Left lung (tissue), 10 donors: ENCODE data around the gene GPR3. TPM values are rescaled to one million over a fixed set of nuclear protein-coding genes. Genes with fewer than 3 reads are reported as not detected.
"Not testable (repeated sequence)": the region's sequence is repeated elsewhere in the genome, so short reads cannot be mapped to it uniquely, and the experiment has no call there.

Experiments
- ATAC-seq: fragments of 200-7000 bp; cut with Tn5 transposase; one replicate; pipeline ENCODE4 v1.9.1; 2020; ENCODE audit warnings: moderate library complexity
- DNase-seq, 4 donors: peaks; one replicate each; pipeline ENCODE4 v3.0.0-alpha.2; 2013 to 2020
- H3K27ac ChIP-seq, 2 donors: fragments of 200-600 bp; sonication (generic) in 1 of 2; one replicate each; pipeline versions ENCODE4 v1.5.0 to v1.8.0; 2020 to 2021
- H3K27me3 ChIP-seq, 2 donors: fragments of 200-600 bp; sonication (generic) in 1 of 2; one replicate each; pipeline versions ENCODE4 v1.5.0 to v1.8.0; 2020 to 2021
- H3K36me3 ChIP-seq, 2 donors: fragments of 200-600 bp; sonication (generic) in 1 of 2; one replicate each; pipeline versions ENCODE4 v1.5.0 to v1.8.0; 2020 to 2021
- H3K4me1 ChIP-seq, 2 donors: fragments of 200-600 bp; one replicate each; pipeline ENCODE4 v1.8.0; 2021
- H3K4me3 ChIP-seq, 2 donors: fragments of 200-600 bp; sonication (generic) in 1 of 2; one replicate each; pipeline versions ENCODE4 v1.5.0 to v1.8.0; 2020 to 2021; ENCODE audit warnings: mild to moderate bottlenecking in 1 of 2
- H3K9me3 ChIP-seq, 2 donors: fragments of 200-600 bp; sonication (generic) in 1 of 2; one replicate each; pipeline versions ENCODE4 v1.5.0 to v1.8.0; 2020 to 2021
- intact Hi-C, 2 donors: fragments of 100-400 bp; cut with DNase I; formaldehyde crosslinking; loops; one replicate each; pipeline versions ENCODE4 v1.11.2 to v1.14.2; 2022
- polyA plus RNA-seq, 6 donors: library from polyadenylated mRNA; unstranded; fragments of 120-200 nt; gene quantifications; one replicate each; pipeline ENCODE4 v1.2.1, GENCODE V29; 2013; ENCODE audit not compliant: insufficient read length in 6 of 6
- total RNA-seq, 2 donors: library from RNA; stranded (reverse); fragmentation: NEBNext Ultra II Directional; extraction: Animal tissue kit (Norgen Biotek cat#: 25700); gene quantifications; one replicate each; pipeline ENCODE4 v1.2.1, GENCODE V29; 2021
- TF ChIP-seq, protein P1 (sequence below), 2 donors: fragments of 200-600 bp; sonication (generic) in 1 of 2; IDR thresholded peaks; one replicate each; pipeline versions ENCODE4 v1.5.0 to v1.8.0; 2021; ENCODE audit warnings: antibody characterized with exemption in 2 of 2
- donor health status: DM: no; HTN: yes; CAD: no.
- donor health status: DM: no; HTN: no; CAD: no.

Gene GPR3
- total and polyA plus RNA-seq, 8 donors = 0.16 to 1.7 (median 0.97) TPM

DNA sequence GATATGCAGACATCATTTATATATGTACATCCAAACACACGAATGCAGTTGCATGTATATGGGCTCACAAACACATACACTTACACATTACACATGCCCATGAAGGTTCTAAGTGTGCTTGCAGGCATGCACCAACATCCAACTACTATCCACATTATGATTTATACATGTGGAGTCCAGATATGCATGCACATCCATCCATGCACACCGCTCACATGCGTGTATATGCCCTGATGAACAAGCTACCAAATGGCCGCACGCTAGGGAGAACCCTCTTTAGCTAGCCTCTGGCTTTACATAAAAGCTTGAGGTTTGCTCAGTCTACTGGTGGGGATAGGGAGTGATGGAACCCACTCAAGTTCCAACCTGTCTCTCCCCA, 8.5 kb downstream of the GPR3 start:
- Histone ChIP-seq H3K9me3 (no peaks in the 10 kb centered on the region), H3K36me3 (peaks cover 0 to 15% of the 10 kb centered on the region in 2 donors), H3K4me1 (peaks cover 26 to 56% of the 10 kb centered on the region in 2 donors), H3K4me3 (no peak overlapping the region), H3K27me3 (no peaks in the 10 kb centered on the region), H3K27ac (no peak overlapping the region)
- TF ChIP-seq, protein P1, sequence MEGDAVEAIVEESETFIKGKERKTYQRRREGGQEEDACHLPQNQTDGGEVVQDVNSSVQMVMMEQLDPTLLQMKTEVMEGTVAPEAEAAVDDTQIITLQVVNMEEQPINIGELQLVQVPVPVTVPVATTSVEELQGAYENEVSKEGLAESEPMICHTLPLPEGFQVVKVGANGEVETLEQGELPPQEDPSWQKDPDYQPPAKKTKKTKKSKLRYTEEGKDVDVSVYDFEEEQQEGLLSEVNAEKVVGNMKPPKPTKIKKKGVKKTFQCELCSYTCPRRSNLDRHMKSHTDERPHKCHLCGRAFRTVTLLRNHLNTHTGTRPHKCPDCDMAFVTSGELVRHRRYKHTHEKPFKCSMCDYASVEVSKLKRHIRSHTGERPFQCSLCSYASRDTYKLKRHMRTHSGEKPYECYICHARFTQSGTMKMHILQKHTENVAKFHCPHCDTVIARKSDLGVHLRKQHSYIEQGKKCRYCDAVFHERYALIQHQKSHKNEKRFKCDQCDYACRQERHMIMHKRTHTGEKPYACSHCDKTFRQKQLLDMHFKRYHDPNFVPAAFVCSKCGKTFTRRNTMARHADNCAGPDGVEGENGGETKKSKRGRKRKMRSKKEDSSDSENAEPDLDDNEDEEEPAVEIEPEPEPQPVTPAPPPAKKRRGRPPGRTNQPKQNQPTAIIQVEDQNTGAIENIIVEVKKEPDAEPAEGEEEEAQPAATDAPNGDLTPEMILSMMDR (IDR thresholded peaks at IDR 0.05) = no peak
- intact Hi-C loops = loop anchor here in 1 of 2 donors (5.0 to 10.0 kb wide), 2 partner anchors 206 to 264 kb away; no protein-coding TSS in a partner anchor
- DNase-seq (no peak), ATAC-seq (no peak)

GRCh38 chr1:27402349-27402754, 9.9 kb downstream of the GPR3 start:
- intact Hi-C loops = loop anchor here in 1 of 2 donors (5.0 to 10.0 kb wide), 2 partner anchors 205 to 262 kb away; no protein-coding TSS in a partner anchor
- ATAC-seq = peak; percentile 83

DNA sequence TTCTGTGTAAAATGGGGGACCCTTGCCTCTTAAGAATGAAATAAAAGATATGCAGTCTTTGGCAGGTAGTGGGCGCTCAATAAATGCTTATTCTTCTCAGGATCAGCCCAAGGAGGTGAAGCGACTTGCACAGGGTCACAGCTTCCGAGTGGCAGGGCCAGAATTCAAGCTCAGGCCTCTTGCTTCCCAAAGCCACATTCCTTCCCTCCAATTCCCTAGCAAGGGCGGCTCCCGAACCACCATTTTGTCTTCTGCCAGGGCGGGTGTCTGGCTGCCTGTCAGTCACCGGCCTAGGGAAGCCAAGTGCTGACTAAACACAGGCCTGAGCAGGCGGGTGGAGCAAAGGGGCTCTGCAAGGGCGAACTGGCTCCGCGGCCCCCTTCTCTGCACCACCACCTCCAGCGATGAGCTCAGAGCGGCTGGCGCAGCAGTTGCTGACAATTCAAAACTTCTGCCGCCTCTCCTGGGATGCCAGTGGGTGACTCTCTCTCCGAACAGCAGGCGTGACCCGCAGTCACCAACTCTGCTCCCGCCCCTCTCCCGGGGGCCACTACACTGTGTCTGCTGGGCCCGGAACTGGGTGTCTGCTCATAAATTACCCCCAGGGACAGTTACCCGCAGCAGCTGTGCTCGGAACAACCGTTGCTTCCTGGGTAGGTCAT, 10.8 kb downstream of the GPR3 start:
- peaks cover 0 to 38% of the 10 kb centered on the region in 2 donors for H3K36me3 ChIP-seq
- H3K4me3 ChIP-seq = no peak overlapping the region
- TF ChIP-seq, protein P1 (IDR thresholded peaks at IDR 0.05) = no peak
- intact Hi-C loops = loop anchor here in 1 of 2 donors (5.0 to 10.0 kb wide), 2 partner anchors 204 to 262 kb away; no protein-coding TSS in a partner anchor
- DNase-seq = peak in 2 of 4 donors; percentile 62 to 79
- no peaks in the 10 kb centered on the region for H3K27me3 ChIP-seq
- H3K9me3 ChIP-seq = no peaks in the 10 kb centered on the region
- peak; percentile 40 for ATAC-seq
- peaks cover 26 to 56% of the 10 kb centered on the region in 2 donors for H3K4me1 ChIP-seq
- peak overlapping the region; percentile 59 to 60 for H3K27ac ChIP-seq

More at GRCh38 chr1:27402349-27402754, 9.9 kb downstream of the GPR3 start:
- Histone ChIP-seq H3K27ac (peak overlapping the region; percentile 59 to 60), H3K4me3 (no peak overlapping the region), H3K27me3 (no peaks in the 10 kb centered on the region), H3K4me1 (peaks cover 26 to 56% of the 10 kb centered on the region in 2 donors), H3K36me3 (peaks cover 0 to 29% of the 10 kb centered on the region in 2 donors), H3K9me3 (no peaks in the 10 kb centered on the region)
- peak in 3 of 4 donors; percentile 69 to 88 (median 86) for DNase-seq
- TF ChIP-seq, protein P1 (IDR thresholded peaks at IDR 0.05) = peak; percentile 34 to 52

DNA sequence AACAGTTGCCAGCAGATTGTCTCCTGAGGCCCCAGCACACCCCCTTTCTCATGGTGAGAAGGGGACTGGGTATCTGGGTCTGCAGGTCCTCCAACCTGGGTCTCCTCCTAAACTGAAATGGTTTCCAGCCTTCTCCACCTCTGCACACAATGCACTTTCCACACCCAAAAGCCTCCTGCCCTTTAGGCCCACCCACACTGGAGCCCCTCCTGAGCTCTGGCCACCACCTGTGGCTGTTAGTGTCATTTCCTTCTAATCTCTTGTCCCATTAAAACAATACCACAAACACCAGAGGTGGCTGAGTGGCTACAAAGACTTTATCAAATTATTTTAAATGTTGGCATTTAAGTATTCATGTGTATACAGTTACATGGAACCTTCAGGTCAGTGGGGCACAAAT, 11.5 kb downstream of the GPR3 start:
- ATAC-seq = no peak
- intact Hi-C loops = loop anchor here in 1 of 2 donors (5.0 to 10.0 kb wide), 2 partner anchors 203 to 261 kb away; no protein-coding TSS in a partner anchor
- TF ChIP-seq, protein P1 (IDR thresholded peaks at IDR 0.05) = no peak
- Histone ChIP-seq H3K4me1 (peaks cover 26 to 53% of the 10 kb centered on the region in 2 donors), H3K27me3 (no peaks in the 10 kb centered on the region), H3K27ac (peak overlapping the region; percentile 59 to 60), H3K4me3 (no peak overlapping the region), H3K9me3 (no peaks in the 10 kb centered on the region), H3K36me3 (peaks cover 0 to 45% of the 10 kb centered on the region in 2 donors)
- DNase-seq = no peak

DNA sequence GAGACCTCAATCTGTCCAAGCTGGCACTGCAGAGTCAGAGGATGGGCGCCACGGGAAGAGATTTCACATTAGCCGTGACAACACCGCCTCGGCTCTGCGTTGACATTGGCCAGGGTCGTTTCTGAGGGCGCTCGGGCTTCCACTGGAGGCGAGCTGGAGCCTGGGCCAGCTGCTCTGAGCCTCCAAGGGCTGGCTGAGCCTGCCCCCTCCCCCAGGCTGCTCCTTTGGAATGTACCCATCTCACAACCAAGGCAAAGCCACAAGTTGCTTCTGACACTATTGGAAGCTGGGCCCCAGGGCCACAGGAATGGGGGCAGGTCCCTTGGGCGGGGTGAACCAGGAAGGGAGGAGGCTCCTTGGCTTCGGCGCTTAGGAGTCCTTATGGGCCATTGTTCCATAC, 12.7 kb downstream of the GPR3 start:
- Histone ChIP-seq H3K36me3 (peaks cover 0 to 57% of the 10 kb centered on the region in 2 donors), H3K4me1 (peaks cover 26 to 44% of the 10 kb centered on the region in 2 donors), H3K9me3 (no peaks in the 10 kb centered on the region), H3K27me3 (no peaks in the 10 kb centered on the region), H3K4me3 (no peak overlapping the region), H3K27ac (peak overlapping the region in 1 of 2 donors; percentile 59)
- DNase-seq = peak in 1 of 4 donors; percentile 69
- ATAC-seq = peak; percentile 1
- intact Hi-C loops = loop anchor here in 1 of 2 donors (10.0 kb wide), 1 partner anchor 260 kb away; no protein-coding TSS in a partner anchor
- TF ChIP-seq, protein P1 (IDR thresholded peaks at IDR 0.05) = no peak

- not testable (repeated sequence) for ATAC-seq
Measured at GRCh38 chr1:27405598-27406361, 13.4 kb downstream of the GPR3 start.

More at GRCh38 chr1:27405598-27406361, 13.4 kb downstream of the GPR3 start:
- not testable (repeated sequence) for H3K27me3 ChIP-seq, H3K27ac ChIP-seq, H3K9me3 ChIP-seq, DNase-seq, H3K4me3 ChIP-seq
- peaks cover 26 to 44% of the 10 kb centered on the region in 2 donors for H3K4me1 ChIP-seq
- H3K36me3 ChIP-seq = peaks cover 0 to 64% of the 10 kb centered on the region in 2 donors
- intact Hi-C loops = loop anchor here in 1 of 2 donors (10.0 kb wide), 1 partner anchor 259 kb away; no protein-coding TSS in a partner anchor
